NCI-H748 (cell line): ENCODE measurements around the gene SIRPA.
A peak's percentile ranks its signal among the peaks of the same experiment; 100 is the strongest.

Experiments used
- DNase-seq: peaks from one replicate; lab custom pipeline; 2025; ENCODE audit not compliant: unreplicated experiment; lab: John Stamatoyannopoulos, UW

SIRPA gene

DNA sequence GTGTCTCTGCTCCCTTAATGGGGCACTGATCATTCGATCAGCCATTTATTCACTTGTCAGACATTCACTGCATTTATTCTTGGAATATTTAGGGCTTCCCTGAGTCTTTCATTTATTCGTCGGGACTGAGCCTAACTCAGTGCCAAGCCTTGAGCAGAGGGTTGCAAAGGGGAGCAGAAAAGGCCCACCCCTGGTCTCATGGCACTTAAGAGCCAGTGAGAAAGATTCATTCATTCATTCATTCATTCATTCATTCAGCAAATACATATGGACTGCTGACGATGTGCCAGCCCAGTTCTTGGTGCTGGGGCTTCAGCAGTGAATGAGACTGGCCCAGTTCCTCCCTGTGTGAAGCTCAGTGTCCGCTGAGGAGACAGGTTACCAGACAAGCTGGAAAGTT lies 36.6 kb downstream of the SIRPA start:
- no peak for DNase-seq

DNA sequence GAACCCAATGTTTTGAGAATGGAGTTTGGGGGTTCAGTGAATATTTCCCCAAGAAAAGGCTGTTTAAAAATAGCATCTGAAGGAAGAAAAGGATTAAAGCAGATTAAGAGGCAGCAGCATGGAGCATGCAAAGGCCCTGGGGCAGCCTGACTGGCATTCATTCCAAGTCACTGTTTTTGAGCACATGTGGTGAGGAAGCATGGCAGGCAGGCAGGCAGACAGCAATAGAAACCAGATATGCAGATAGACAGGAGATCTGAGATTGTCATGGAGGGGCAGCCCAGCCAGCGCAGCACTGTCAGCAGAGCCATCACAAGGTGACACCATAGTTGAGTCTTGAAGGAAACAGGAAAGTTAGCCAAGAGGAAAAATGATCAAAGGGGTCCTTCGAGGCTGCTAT lies 37.8 kb downstream of the SIRPA start:
- no peak for DNase-seq

DNA sequence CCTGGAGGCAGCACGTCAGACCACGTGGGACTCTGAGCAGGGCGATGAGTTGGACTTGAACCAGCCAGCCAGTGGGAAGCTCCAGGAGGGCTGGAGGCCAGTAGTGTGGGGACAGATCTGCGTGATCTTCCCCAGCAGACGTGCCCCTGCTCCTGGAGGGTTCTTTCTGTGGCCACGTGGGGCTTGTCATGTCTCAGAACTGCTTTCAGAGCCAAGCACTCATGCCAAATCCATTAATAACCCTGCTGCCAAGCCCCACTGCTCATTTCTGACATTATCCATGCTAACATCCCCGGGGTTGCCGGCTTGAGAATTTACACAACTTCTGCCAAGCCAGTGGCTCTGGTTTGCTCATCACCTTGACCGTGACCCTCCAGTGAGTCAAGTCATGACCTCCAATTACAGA lies 38.3 kb downstream of the SIRPA start:
- DNase-seq: no peak

DNA sequence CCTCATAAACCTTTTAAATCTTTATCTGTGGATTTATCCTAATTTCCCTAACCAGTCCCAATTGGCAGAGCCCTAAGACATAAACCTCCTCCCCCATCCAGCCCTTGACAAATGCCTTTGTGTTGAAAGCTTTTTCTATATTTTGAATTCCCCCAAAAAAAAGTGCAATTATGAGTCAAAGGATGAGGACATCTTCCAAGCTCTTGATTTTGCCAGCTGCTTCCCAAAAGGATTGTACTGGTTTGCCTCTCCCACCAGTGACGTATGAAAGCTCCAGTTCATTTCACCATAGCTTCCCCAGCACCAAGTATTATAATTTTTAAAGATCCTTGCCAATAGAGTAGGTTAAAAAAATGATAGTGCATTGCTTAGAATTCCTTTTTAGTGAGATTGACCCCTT lies 38.9 kb downstream of the SIRPA start:
- DNase-seq: no peak

DNA sequence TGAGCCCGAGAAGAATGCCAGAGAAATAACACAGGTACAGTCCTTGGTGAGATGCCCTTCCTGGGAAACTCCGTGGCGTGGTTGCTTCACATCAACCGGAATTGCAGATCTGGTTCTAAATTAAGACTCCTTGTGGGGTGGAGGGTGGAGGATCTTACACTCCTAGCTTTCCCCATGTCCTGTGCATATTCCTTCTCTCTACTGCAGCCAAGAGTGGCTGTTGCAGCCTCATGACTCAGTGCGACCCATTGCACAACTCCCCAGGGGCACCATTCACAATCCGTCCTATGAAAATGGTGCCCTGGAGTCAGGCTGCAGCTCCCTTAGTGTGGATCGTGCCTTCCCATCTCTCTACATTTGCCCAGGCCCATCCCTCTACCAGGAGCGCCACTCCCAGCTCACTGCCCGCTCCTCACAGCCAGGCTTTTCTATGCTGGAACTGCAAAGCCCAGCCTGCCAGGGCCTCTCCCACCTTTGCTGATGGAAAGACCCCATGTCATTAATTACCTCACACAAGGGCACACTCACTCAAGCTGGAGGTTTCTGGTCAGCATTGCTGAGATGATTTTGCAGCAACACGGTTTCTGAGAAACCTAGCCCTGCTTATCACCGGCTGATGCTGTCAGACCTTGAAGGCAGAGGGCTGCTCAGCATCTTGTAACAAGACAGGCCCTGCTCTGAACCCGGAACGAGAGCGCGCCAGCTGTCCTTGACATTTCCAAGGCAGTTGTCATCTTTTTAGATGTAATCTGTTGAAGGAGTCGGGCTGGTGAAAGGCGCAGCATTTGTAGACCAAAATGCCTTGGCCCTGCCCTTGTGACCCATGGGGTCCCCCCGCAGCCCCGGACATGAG lies 39.7 kb downstream of the SIRPA start:
- no peak for DNase-seq

DNA sequence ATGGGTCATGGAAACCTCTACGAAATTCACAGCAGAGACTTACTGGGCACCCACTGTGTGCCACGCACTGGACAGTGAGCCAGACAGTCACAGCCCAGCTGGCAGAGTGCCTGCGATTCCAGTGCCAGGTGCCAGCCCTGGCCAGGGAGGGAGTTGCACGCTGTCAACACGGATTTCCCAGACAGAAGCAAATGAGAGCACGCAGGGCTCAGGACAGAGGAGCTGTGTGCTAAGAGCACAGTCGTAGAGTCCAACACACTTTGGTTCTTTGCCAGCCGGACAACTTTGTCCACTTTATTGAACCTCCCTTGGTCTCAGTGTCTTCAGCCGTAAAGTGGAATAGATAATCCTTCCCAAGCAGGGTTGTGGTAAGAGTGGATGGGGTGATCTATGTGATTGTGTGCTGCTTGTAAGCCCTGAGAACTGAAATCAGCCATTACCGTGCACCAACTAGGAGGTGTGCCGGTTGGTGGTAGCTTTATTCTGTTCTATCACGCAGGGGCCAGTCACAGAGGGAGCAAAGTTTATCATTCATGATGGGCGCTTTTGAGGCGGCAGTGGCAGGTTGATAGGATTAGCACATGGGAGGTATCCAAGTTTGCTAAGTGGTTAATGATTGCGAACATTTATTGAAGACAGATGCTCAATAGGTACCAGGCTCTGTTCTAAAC lies 40.6 kb downstream of the SIRPA start:
- DNase-seq: peak; percentile 20

DNA sequence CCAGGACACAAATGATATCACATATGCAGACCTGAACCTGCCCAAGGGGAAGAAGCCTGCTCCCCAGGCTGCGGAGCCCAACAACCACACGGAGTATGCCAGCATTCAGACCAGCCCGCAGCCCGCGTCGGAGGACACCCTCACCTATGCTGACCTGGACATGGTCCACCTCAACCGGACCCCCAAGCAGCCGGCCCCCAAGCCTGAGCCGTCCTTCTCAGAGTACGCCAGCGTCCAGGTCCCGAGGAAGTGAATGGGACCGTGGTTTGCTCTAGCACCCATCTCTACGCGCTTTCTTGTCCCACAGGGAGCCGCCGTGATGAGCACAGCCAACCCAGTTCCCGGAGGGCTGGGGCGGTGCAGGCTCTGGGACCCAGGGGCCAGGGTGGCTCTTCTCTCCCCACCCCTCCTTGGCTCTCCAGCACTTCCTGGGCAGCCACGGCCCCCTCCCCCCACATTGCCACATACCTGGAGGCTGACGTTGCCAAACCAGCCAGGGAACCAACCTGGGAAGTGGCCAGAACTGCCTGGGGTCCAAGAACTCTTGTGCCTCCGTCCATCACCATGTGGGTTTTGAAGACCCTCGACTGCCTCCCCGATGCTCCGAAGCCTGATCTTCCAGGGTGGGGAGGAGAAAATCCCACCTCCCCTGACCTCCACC lies 42.2 kb downstream of the SIRPA start:
- no peak for DNase-seq

DNA sequence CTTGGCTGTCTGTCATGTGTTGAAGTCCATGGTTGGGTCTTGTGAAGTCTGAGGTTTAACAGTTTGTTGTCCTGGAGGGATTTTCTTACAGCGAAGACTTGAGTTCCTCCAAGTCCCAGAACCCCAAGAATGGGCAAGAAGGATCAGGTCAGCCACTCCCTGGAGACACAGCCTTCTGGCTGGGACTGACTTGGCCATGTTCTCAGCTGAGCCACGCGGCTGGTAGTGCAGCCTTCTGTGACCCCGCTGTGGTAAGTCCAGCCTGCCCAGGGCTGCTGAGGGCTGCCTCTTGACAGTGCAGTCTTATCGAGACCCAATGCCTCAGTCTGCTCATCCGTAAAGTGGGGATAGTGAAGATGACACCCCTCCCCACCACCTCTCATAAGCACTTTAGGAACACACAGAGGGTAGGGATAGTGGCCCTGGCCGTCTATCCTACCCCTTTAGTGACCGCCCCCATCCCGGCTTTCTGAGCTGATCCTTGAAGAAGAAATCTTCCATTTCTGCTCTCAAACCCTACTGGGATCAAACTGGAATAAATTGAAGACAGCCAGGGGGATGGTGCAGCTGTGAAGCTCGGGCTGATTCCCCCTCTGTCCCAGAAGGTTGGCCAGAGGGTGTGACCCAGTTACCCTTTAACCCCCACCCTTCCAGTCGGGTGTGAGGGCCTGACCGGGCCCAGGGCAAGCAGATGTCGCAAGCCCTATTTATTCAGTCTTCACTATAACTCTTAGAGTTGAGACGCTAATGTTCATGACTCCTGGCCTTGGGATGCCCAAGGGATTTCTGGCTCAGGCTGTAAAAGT lies 43.5 kb downstream of the SIRPA start:
- no peak for DNase-seq

DNA sequence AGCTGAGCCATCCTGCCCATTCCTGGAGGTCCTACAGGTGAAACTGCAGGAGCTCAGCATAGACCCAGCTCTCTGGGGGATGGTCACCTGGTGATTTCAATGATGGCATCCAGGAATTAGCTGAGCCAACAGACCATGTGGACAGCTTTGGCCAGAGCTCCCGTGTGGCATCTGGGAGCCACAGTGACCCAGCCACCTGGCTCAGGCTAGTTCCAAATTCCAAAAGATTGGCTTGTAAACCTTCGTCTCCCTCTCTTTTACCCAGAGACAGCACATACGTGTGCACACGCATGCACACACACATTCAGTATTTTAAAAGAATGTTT lies 44.0 kb downstream of the SIRPA start:
- DNase-seq: no peak

DNA sequence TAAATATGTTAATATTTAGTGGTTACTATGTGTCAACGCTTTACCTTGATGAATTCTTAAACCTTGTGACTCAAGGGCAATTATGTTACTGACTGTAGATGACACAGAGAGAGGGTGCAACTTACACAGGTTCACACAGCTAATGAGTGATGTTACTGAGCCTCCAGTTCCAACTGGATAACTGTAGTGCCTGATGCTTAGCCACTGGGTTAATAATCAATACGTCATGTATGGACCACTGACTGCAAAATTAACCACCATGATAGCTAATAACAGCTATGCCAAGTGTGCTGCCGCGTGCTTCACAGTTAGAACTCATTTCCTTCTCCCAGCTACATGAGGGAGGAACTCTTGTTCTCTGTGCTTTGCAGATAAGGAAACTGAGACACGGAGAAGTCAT lies 45.4 kb downstream of the SIRPA start:
- DNase-seq: no peak

DNA sequence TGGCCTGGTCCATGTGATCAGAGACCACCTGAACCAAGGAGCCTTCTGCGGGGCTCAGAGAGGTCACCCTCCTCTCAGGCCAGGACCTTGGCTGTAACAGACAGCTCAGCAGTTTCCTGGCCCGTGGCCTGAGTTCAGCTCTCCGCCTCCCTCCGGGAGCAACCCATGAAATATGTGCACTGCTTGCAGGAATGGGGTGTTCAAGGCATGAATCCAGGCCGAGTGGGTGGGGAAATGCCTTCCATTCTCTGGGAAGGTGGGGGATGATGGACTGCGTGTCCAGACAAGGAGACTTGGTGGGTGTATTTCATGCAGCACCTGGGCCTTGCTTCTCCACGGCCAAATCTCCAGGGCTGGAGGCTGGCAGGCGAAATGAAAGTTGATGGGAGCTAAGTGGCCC lies 46.0 kb downstream of the SIRPA start:
- DNase-seq: no peak

DNA sequence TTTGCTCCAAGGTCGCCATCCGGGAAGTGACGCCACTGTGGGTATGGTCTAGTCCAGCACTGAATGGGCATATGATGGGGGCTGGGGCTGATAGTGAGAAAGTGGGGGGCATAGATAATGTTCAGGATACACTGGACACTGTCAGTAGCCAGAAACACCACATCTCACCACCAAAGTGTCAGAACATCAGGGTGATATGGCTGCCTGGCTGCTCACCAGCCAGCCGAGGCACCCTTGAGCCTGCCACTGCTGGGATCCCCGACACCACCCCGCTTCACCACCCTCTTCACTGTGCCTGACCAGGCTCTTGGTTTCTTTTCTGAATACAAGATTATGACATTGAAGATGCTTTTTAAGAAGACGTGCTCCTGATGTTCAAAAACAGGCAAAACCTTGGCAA lies 46.9 kb downstream of the SIRPA start:
- no peak for DNase-seq

DNA sequence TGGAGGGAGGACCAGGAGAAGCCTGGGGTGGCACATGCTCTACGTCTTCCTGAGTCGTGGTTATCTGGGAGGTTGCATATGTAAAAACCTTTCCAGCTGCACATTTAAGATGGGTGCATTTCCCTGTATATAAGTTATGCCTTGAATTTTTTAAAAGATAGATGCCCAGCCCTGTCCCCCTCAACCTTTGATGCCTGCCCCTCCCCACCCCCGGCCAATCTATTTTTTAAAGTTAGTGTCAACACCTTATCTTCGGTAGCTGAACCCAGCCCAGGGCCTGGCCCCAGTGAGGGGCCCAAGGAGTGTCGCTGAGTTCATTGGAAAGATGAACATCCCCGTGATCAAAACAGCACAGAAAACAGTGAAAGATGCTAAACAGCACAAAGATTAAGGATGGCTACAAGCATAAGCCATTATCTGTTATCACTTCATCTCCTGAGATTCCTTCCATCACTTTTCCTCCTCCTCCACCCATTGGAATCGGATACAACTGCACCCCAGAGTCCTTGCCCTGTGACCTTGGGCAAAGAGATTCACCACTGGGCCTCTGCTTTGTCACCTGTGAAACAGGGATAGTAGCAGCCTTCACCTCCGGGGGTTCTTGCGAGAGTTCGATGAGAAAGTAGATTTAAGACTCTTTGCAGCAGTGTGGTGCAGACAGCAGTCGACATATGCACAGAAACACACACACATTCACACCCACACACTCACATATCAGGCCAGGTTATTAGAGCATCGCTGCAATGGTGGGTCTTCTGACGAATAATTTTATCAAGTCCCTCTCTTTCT lies 47.5 kb downstream of the SIRPA start:
- no peak for DNase-seq

DNA sequence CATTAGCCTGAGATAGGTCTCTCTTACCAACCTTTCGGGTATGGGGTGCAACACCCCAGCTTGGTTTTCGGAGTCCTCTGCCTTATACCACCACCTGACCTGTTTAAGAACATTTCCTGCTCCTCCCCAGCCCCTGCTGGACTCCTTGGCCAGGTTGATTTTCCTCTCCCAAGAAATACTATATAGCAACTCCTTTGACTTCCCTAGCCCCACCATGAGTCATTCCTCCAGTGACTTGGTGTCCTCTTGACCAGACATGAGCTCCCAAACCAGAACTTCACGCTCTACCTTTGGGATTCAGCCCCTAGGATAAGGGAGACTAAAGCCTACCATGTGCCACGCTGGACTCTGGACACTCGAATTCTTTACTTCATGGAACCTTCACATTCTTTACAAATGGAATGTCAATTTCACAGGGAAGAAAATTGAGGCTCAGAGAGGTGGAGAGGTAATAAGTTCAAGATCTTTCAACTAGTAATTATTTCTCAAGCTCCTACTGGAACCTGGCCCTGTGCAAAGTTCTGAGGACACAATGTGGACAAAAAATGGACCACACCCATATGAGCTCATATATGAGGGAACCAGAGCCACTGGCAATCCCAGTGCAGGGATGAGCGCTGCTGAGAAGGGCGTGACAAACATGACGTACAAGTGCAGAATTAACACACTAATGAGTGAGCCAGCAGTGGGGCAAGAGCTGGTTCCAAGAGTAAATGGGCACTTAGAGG lies 48.2 kb downstream of the SIRPA start:
- peak; percentile 57 for DNase-seq

DNA sequence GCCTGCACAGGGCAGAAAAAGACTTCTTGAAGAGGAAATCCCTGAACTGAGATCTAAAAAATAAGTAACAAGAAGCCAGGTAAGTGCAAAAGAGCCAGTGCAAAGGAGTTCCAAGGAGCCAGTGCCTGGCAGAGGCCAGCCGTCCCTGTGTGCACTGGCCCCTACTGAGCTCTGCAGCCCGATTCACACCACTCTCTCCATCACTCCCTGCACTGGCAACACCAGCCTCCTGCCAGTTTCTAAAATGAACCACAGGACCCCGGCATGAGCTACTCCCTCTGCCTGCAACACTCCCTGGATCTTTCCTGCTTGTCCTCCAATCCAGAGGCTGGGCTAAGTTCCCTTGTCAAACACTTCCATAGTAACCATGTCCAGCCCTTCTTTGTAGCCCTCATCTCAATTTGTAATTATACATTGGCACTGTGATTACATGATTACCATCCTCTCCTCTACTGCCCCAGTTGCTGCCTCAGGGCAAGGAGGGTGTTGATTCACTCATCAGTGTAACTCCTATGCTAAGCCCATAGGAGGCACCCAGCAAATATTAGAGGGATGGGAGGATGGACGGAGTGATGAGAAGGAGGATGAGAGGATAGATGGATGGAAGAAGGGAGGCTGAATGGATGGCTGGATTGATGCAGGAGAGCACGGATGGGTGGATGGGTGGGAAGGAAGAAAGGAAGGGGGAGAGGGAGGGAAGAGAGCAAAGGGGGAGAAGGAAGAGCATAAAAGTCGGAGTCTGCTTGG lies 49.3 kb downstream of the SIRPA start:
- peak; percentile 62 for DNase-seq

DNA sequence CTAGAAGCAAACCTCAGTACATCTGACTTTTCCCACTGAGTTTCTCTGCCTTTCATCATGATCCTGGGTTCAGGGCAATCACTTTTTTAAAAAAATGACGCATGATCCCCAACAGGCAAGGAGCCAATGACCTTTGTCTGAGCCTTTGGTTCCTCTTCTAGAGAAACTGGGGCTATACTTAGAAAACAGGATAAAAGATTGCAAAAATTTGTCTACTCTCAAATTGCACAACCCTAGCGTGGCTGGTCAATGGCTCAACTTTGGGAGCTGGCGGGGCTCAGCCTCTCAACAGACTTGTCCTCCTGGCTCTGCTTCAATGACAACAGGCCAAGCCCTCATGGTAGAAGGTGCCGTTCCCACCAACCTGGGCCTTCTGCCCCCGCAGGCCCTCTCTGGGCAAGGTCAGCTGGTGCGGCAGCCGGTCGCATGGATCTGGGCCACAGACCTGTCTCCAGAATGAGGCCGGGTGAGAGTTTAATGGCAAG lies 50.0 kb downstream of the SIRPA start:
- no peak for DNase-seq

DNA sequence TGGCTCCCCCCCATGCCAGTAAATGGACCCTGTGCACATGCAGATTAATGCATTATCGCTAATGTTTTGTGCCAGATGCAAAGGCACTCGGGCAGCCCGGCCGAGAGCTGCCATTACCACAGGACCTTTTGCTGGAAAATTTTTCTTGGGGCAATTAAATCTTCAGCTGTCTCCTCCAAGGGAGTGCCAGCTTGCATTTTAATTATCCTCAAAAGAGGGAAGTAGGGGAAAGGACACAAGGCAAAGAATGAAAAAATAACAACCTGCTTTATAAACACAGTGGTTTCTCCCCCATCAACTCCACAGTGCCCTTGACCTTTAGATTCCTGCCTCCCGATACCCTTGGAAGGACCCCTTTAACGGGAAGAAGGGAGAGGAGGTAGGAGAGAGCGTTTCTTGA lies 50.5 kb downstream of the SIRPA start:
- DNase-seq: no peak

DNA sequence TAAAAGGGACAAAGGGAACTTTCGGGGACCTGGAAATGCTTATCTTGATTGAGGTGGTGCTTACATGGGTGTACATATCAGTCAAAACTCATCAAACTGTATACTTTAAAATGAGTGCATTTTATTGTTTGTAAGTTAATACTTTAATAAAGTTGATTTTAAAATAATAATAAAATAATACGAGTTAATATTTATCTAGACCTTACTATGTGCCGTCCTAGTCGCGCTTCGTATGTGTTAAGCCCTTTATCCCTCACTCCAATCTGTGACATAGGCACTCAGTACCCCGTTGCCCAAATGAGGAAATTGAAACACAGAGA lies 51.2 kb downstream of the SIRPA start:
- DNase-seq: no peak

DNA sequence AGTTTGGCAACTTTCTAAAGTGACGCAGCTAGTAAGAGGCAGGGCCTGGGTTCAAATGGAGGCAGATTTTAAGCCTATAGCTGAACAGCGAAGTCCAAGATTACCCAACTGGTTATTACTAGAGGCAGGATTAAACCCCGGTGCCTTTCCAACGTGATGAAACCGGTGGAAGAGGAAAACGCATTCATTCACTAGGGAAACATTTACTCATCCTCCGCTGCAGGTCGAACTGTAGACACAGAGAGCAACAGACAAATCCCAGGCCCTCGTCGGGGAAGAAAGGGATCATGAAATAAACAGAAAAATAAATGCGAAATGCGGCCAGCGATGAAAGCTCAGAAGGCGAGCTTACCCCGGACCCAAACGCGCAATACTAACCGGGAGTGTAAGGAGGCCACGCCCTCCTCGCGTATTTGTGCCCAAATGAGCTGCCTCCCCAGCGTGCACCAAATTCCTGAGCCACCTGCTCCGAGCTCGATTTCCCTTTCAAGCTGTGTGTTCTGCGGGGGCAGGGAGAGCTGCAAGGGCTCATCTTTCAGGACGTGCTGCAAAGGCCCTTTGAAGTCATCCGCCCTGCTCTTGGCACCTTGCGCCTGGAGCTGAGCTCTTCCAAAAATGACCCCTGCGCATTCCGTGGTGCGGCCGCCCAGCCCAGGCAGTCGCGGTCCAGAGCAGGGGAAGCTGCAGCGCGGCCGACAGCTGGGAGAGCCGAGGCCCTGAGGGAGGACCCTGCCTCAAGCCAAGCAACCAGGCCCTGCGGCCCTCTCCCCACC lies 51.7 kb downstream of the SIRPA start:
- peak; percentile 79 for DNase-seq
